ENCODE measurements around the gene RACK1. TPM values are rescaled to one million over a fixed set of nuclear protein-coding genes. Genes with fewer than 3 reads are reported as not detected.

The RACK1 gene
- total and polyA plus RNA-seq, 2 of the 13 experiments (the other 11 are each of a cell fraction or from before 2014, with no cell fraction given) = 2,514 to 6,141 TPM

DNA sequence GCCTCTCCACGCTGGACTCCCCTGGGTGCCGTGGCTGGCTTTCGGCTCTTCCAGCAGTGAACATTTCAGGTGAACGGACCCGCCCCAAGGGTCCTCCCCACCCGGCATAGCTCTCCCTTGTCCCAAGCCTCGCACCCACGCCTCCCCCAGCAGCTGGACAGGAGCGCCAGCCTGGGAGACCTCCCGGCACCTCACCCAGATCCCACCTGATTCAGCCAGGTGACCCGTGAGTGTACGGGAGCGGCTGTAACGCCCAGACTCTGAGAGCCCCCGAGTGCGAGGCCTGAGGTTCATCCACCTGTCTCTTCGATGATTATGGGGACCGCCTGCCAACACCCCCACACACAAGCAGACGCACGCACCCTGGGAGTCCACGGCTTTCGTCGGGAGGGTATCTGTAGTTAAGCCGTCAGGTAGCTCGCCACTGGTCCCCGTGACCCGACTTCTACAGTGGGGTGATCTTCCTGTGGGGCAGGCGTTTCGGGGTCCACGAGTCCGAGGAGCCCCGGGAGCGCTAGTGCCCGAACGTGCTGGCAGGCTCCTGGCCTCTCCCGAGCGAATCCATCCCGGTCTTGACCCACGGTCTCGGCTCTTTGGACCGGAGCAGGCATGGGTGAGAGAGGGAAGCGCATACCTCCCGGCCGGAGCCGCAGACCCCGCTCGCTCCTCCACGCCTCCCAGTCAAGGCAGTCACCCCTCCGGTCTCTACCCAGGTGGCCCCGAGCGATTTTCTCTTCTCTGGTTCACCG is 53.6 kb downstream of the RACK1 start (continued):
- TF ChIP-seq ZNF101 (CRISPR knock-in tag; IDR thresholded peaks at IDR 0.05; ENCODE audit: borderline replicate concordance, low read depth) (no peak), ZIK1 (CRISPR knock-in tag; IDR thresholded peaks at IDR 0.05; ENCODE audit: borderline replicate concordance, low read depth) (no peak), ZNF629 (CRISPR knock-in tag; conservative IDR thresholded peaks at IDR 0.05) (no peak), XRCC5 (optimal IDR thresholded peaks at IDR 0.05; ENCODE audit: low read length) (peak; percentile 3), ZNF839 (CRISPR knock-in tag; IDR thresholded peaks at IDR 0.05; ENCODE audit: borderline replicate concordance) (no peak; the same call in 1 of the 2 replicates), MTA1 (CRISPR knock-in tag; IDR thresholded peaks at IDR 0.05; ENCODE audit: borderline replicate concordance) (peak; percentile 51; the same call in 1 of the 2 replicates), SNAI1 (CRISPR knock-in tag; IDR thresholded peaks at IDR 0.05; ENCODE audit: borderline replicate concordance) (no peak), KDM5A (IDR thresholded peaks at IDR 0.05; ENCODE audit: borderline replicate concordance, low read length) (no peak), NFKBIZ (CRISPR knock-in tag; IDR thresholded peaks at IDR 0.05) (no peak), YEATS4 (CRISPR knock-in tag; IDR thresholded peaks at IDR 0.05; ENCODE audit: borderline replicate concordance) (no peak), GATAD1 (CRISPR knock-in tag; IDR thresholded peaks at IDR 0.05) (no peak), IRX3 (CRISPR knock-in tag; IDR thresholded peaks at IDR 0.05; ENCODE audit: borderline replicate concordance, low read depth) (no peak)
- TF ChIP-seq, protein P1, sequence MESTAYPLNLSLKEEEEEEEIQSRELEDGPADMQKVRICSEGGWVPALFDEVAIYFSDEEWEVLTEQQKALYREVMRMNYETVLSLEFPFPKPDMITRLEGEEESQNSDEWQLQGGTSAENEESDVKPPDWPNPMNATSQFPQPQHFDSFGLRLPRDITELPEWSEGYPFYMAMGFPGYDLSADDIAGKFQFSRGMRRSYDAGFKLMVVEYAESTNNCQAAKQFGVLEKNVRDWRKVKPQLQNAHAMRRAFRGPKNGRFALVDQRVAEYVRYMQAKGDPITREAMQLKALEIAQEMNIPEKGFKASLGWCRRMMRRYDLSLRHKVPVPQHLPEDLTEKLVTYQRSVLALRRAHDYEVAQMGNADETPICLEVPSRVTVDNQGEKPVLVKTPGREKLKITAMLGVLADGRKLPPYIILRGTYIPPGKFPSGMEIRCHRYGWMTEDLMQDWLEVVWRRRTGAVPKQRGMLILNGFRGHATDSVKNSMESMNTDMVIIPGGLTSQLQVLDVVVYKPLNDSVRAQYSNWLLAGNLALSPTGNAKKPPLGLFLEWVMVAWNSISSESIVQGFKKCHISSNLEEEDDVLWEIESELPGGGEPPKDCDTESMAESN (CRISPR knock-in tag; conservative IDR thresholded peaks at IDR 0.05) = no peak
- TF ChIP-seq, protein P2, sequence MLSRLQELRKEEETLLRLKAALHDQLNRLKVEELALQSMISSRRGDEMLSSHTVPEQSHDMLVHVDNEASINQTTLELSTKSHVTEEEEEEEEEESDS (CRISPR knock-in tag; IDR thresholded peaks at IDR 0.05; ENCODE audit: borderline replicate concordance) = no peak
- TF ChIP-seq, protein P3, sequence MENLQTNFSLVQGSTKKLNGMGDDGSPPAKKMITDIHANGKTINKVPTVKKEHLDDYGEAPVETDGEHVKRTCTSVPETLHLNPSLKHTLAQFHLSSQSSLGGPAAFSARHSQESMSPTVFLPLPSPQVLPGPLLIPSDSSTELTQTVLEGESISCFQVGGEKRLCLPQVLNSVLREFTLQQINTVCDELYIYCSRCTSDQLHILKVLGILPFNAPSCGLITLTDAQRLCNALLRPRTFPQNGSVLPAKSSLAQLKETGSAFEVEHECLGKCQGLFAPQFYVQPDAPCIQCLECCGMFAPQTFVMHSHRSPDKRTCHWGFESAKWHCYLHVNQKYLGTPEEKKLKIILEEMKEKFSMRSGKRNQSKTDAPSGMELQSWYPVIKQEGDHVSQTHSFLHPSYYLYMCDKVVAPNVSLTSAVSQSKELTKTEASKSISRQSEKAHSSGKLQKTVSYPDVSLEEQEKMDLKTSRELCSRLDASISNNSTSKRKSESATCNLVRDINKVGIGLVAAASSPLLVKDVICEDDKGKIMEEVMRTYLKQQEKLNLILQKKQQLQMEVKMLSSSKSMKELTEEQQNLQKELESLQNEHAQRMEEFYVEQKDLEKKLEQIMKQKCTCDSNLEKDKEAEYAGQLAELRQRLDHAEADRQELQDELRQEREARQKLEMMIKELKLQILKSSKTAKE (CRISPR knock-in tag; IDR thresholded peaks at IDR 0.05; ENCODE audit: borderline replicate concordance) = no peak
- TF ChIP-seq, protein P4, sequence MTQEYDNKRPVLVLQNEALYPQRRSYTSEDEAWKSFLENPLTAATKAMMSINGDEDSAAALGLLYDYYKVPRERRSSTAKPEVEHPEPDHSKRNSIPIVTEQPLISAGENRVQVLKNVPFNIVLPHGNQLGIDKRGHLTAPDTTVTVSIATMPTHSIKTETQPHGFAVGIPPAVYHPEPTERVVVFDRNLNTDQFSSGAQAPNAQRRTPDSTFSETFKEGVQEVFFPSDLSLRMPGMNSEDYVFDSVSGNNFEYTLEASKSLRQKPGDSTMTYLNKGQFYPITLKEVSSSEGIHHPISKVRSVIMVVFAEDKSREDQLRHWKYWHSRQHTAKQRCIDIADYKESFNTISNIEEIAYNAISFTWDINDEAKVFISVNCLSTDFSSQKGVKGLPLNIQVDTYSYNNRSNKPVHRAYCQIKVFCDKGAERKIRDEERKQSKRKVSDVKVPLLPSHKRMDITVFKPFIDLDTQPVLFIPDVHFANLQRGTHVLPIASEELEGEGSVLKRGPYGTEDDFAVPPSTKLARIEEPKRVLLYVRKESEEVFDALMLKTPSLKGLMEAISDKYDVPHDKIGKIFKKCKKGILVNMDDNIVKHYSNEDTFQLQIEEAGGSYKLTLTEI (CRISPR knock-in tag; conservative IDR thresholded peaks at IDR 0.05) = no peak
- TF ChIP-seq, protein P5, sequence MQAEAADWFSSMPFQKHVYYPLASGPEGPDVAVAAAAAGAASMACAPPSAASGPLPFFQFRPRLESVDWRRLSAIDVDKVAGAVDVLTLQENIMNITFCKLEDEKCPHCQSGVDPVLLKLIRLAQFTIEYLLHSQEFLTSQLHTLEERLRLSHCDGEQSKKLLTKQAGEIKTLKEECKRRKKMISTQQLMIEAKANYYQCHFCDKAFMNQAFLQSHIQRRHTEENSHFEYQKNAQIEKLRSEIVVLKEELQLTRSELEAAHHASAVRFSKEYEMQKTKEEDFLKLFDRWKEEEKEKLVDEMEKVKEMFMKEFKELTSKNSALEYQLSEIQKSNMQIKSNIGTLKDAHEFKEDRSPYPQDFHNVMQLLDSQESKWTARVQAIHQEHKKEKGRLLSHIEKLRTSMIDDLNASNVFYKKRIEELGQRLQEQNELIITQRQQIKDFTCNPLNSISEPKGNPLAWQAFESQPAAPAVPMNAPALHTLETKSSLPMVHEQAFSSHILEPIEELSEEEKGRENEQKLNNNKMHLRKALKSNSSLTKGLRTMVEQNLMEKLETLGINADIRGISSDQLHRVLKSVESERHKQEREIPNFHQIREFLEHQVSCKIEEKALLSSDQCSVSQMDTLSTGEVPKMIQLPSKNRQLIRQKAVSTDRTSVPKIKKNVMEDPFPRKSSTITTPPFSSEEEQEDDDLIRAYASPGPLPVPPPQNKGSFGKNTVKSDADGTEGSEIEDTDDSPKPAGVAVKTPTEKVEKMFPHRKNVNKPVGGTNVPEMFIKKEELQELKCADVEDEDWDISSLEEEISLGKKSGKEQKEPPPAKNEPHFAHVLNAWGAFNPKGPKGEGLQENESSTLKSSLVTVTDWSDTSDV (CRISPR knock-in tag; IDR thresholded peaks at IDR 0.05) = no peak

Data from HepG2 (cell line).